GM18951 (cell line): Measurements from ENCODE around the gene TANC2.

Experiments
- POLR2A ChIP-seq: IDR thresholded peaks from 4 replicates; pipeline ENCODE4 v1.6.1; 2011; ENCODE audit warnings: mild to moderate bottlenecking; ENCODE audit not compliant: insufficient read length, insufficient read depth; ENCODE audit errors: extremely low read depth
- in situ Hi-C: fragments of 300-500 bp; cut with MboI; formaldehyde crosslinking; loops from one replicate; pipeline ENCODE4 v1.12.0; 2022; ENCODE audit warnings: low sequenced_read_pairs, mixed read lengths, inconsistent platforms; ENCODE audit not compliant: unreplicated experiment

Gene TANC2

DNA sequence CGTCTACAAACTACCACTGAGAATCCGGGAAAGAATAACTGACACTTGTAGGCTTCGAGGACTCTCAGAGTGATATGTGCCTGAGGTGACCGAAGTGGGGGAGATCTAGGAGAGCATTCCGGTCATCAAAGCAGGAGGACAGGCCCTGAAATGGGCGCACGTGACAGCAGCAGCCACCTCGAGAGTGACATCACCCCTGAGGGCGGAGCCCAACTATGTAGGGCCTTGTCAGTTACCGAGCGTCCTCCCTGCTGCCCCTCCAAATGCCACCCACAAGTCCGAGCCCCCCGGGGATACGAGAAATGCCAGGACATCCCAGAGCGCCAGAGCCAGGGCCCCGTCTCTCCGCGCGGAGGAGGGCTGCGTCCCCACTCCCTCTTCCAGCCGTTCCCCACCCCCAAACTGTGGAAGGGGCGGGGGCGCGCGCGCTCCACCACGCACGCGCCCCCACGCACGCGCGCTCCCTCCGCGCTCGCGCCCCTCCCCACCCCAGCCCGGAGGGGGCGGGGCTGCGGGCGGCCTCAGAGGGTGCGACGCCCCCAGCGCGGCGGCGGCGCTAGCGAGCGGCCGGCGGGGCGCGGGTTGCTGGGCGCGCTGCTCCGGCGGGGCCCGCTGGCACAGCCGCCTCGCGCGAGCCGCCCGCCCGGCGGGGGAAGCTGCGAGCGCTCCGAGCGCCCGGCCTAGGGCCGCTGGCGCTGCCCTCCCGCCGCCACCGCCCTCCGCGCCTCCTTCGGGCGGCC lies at the start of gene TANC2:
TANC2 (plus strand) TSS at position 550 of the 740 bp plus-strand sequence. CDS start 43,325 bp downstream, outside the sequence.
- in situ Hi-C loops, result loop anchor here (10.0 kb wide), 1 partner anchor 261 kb away; no protein-coding TSS in a partner anchor
- TF ChIP-seq POLR2A, result no peak

DNA sequence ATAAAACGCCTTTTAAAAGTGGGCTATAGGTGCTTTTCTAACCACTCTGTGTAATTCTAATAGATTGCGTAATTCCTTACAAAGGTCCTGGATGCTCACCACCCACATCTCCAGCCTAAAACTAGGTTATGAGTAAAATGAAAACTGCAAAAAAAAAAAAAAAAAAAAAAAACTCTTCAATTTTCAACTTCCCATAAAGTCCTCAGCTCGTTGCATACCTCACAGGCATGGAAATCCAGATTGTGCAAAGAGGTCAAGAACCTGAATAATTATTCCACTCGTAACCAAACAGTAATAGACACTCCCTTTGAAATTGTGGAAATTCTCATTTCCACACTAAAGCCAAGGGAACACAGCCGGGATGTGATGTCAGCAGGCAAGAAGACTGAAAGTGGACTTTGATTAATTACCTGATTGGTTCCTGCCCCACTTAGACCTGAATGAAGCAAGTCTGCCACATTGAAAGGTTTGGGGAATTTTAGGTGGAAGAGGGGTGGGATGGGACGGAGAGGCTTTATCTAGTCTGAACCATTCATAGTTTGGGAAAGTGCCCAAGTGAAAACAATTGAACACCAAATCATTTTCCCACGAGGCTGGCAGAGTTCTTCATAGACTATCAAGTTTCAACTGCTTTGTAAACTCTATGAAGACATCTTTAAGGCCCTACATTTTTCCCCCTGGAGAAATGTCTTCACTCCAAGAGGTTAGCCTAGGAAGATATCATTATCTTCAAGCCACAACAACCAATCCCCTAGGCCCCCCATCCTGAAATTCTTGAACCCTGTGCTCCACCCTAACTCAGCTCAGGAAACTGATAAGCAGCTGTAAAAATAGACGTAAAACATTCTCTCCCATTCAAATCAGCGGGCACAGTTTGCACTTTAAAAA lies 49.1 kb upstream of the TANC2 start:
- in situ Hi-C loops, result no loop called here
- no peak for TF ChIP-seq POLR2A

DNA sequence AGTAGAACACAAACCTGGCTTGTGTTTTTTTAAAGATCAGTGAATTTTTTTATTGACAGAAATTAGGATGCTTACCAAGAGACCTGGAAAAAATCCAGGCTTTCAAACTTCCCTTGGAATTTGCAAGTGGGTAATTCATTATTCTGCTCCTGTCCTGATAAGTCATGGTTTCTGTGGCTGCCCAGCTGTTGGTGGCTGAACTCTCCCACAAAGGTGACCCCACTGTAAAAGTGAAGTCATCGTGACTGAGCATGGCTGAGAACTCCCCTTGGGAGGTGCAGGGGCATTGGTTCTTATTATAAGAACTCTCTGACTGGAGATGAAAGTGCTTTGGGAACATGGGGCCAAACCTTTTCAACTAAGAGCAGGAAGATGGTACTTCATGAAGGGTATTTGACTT lies 46.6 kb upstream of the TANC2 start:
- TF ChIP-seq POLR2A, result no peak
- in situ Hi-C loops, result no loop called here

GRCh38 chr17:62920300-62920699 lies 45.7 kb upstream of the TANC2 start:
- in situ Hi-C loops, result no loop called here
- no peak for TF ChIP-seq POLR2A

DNA sequence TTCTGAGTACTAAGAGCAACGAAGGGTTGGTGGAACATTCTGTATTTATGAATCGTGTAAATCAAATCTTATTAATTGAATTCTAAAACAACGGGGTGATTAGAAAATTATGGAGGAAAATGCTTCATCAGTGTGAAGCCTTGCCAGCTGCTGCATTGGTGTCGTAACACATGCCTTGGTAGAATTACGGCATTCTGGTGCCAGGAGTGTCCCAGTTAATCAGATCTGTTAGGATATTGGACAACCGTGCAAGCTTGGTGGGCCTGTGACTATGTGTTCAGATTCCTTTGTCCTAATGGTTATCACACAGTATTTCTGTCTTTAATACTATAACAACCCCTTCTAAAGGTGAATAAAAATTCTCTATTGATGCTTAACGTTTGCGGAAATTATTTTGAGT lies 44.2 kb upstream of the TANC2 start:
- in situ Hi-C loops, result no loop called here
- TF ChIP-seq POLR2A, result no peak

GRCh38 chr17:62923258-62924150 lies 42.5 kb upstream of the TANC2 start:
- in situ Hi-C loops, result no loop called here
- TF ChIP-seq POLR2A, result no peak

GRCh38 chr17:62925267-62925836 lies 40.7 kb upstream of the TANC2 start:
- in situ Hi-C loops, result no loop called here
- TF ChIP-seq POLR2A, result no peak

DNA sequence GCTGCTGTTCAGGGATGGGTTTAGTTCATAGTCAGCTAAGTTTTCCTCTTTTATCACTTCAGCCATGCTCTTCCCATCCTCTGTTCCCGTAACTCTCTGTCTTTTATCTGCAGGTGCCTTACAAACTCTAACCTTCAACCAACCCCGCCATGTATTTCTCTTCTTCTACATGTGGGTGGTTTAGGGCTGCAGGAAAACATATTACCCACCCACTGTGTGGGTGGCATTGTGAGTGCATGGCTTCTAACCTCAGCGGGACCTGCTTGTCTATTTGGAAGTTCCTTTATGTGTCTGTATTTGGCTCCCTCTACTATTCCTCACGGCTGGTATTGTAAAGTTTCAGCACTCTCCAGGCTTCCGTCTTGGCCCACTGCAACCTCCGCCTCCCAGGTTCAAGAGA lies 39.0 kb upstream of the TANC2 start:
- TF ChIP-seq POLR2A, result no peak
- in situ Hi-C loops, result no loop called here

DNA sequence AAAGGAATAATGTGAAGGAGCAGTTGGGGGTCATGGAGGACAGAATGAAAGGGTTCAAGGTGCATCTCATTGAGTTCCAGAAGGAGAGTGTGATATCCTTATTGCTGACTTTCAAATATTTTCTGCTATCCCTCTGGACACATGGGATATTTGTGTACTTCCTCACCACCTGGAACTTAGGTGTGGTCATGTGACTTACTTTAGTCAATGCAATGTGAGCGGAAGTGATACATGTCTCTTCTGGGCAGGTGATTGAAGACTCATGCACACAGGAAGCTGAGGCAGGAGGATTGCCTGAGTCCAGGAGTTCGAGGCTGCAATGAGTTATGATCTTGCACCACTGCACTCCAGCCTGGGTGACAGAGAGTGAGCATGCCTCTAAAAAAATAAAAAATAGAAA lies 36.7 kb upstream of the TANC2 start:
- in situ Hi-C loops, result no loop called here
- TF ChIP-seq POLR2A, result no peak

GRCh38 chr17:62931101-62931500 lies 34.9 kb upstream of the TANC2 start:
- in situ Hi-C loops, result no loop called here
- TF ChIP-seq POLR2A, result no peak

- no peak for TF ChIP-seq POLR2A
- in situ Hi-C loops, result no loop called here
Observed at GRCh38 chr17:62933501-62934385, 32.3 kb upstream of the TANC2 start.

DNA sequence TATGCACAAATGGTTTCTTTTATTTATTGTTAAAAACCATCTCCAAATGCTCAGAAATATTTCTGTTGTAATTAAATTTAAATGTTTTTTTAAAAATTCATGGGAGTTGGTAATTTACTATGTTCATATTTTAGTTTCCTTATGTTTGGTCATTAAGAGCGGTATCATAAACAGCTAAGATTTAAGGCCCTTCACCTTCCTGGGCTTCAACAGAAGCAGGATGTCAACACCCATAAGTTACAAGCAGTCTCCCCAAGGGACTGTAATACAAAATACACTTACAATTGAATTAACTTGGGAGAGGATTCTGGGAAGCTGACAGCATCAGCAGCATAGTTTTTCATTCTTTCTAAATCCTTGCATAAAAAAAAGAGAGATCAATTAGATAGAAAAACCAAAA lies 30.9 kb upstream of the TANC2 start:
- in situ Hi-C loops, result no loop called here
- no peak for TF ChIP-seq POLR2A
